Epithelial cell of proximal tubule (primary cell): ENCODE measurements around the gene KRTAP5-4. TPM values are rescaled to one million over a fixed set of nuclear protein-coding genes. Genes with fewer than 3 reads are reported as not detected.

Experiments
- DNase-seq: peaks from one replicate; pipeline ENCODE4 v3.0.0-alpha.2; 2011; ENCODE audit warnings: low read depth
- H3K4me3 ChIP-seq: 2 replicates; pipeline ENCODE4 v1.5.1; 2011; ENCODE audit warnings: low read depth, mild to moderate bottlenecking, low read length
- total RNA-seq: library from RNA; depleted of rRNA; stranded (reverse); fragments of >200 nt; gene quantifications from 2 replicates; pipeline ENCODE4 v1.2.3, GENCODE V29; 2015
- TF ChIP-seq, protein P1 (sequence below): conservative IDR thresholded peaks from 2 replicates; pipeline ENCODE4 v1.5.1; 2012; ENCODE audit warnings: low read depth, mild to moderate bottlenecking, low read length

KRTAP5-4 gene
- total RNA-seq, 1 donor from 2014 or later = not detected

- DNase-seq = no peak
- TF ChIP-seq, protein P1, sequence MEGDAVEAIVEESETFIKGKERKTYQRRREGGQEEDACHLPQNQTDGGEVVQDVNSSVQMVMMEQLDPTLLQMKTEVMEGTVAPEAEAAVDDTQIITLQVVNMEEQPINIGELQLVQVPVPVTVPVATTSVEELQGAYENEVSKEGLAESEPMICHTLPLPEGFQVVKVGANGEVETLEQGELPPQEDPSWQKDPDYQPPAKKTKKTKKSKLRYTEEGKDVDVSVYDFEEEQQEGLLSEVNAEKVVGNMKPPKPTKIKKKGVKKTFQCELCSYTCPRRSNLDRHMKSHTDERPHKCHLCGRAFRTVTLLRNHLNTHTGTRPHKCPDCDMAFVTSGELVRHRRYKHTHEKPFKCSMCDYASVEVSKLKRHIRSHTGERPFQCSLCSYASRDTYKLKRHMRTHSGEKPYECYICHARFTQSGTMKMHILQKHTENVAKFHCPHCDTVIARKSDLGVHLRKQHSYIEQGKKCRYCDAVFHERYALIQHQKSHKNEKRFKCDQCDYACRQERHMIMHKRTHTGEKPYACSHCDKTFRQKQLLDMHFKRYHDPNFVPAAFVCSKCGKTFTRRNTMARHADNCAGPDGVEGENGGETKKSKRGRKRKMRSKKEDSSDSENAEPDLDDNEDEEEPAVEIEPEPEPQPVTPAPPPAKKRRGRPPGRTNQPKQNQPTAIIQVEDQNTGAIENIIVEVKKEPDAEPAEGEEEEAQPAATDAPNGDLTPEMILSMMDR = no peak
- peak within 1 kb of the TSS; percentile 60 for H3K4me3 ChIP-seq
These were observed 49.5 kb downstream of the KRTAP5-4 start, which contains the start of gene DUSP8 for GRCh38 chr11:1572197-1573076. TSS of gene DUSP8 (minus strand) at chr11:1572271. CDS start at chr11:1565826, 6,445 bp downstream.

DNA sequence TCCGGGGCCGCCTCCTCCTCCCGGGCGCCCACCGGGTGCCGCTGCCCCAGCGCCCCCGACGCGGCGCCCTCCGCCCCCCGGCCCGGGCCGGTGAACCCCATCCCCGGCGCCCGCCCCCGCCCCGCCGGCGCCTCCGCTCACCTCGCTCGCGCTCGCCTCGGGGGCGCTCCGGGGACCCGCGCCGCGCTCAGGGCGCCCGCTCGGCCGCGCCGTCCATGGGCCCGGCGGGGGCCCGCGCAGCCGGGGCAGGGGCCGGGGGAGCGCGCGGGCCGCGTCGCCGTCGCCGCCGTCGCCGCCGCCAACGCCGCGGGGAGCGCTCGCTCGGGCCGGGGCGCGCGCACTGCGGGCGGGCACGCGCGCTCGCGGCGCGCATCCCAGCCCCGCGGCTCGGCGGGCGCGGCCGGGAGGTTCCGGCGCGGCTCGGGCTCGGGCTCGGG lies 50.2 kb downstream of the KRTAP5-4 start:
- peak overlapping the region; percentile 60 for H3K4me3 ChIP-seq
- TF ChIP-seq, protein P1 = no peak
- DNase-seq = no peak

Other genes with a start within 250 kb of the KRTAP5-4 start
- gene BRSK2, start 232.2 kb downstream of the KRTAP5-4 start, total RNA-seq = 0.06 and 0.22 TPM in 2 replicates
- gene MOB2, start 135.4 kb downstream of the KRTAP5-4 start, total RNA-seq = 22.6 and 26.9 TPM in 2 replicates
- gene DUSP8, start 49.9 kb downstream of the KRTAP5-4 start, total RNA-seq = 9.7 and 13.1 TPM in 2 replicates
- gene KRTAP5-1, start 36.9 kb downstream of the KRTAP5-4 start, total RNA-seq = not detected in 2 replicates
- gene KRTAP5-2, start 23.8 kb downstream of the KRTAP5-4 start, total RNA-seq = not detected in 2 replicates
- not detected in 2 replicates for gene KRTAP5-3, start 13.7 kb downstream of the KRTAP5-4 start, total RNA-seq
- gene KRTAP5-5, start 7.6 kb upstream of the KRTAP5-4 start, total RNA-seq = not detected in 2 replicates
- not detected in 2 replicates for gene KRTAP5-6, start 75.1 kb upstream of the KRTAP5-4 start, total RNA-seq
- not detected in 2 replicates for gene IFITM10, start 128.5 kb upstream of the KRTAP5-4 start, total RNA-seq
- 192 and 211 TPM in 2 replicates for gene CTSD, start 141.8 kb upstream of the KRTAP5-4 start, total RNA-seq
- gene SYT8, start 212.9 kb upstream of the KRTAP5-4 start, total RNA-seq = 0.81 TPM in 1 of 2 replicates, not detected in the other
- gene TNNI2, start 216.8 kb upstream of the KRTAP5-4 start, total RNA-seq = not detected in 2 replicates
- gene LSP1, start 230.9 kb upstream of the KRTAP5-4 start, total RNA-seq = 0.58 TPM in 1 of 2 replicates, not detected in the other